Measurements from ENCODE around the gene DDIAS.

Gene DDIAS

DNA sequence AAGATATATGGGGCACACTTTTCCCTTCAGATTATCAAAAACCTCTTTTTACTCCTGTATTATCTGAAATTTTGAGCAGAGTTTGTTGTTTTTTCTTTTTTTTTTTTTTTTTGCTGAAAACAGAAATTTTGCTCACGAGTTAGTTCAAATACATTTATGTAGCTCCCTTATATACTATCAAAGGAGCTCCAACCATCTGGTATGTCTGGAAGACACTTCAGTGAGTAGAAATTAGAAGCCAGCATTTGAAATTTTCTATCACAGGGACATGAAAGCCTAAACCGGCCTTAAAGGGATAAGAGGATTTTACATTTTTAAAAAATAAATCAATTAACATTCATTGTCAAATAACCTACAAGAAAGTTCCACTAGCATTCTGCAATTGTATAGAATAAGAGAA, 73.3 kb downstream of the DDIAS start:
- no peak for DNase-seq

DNA sequence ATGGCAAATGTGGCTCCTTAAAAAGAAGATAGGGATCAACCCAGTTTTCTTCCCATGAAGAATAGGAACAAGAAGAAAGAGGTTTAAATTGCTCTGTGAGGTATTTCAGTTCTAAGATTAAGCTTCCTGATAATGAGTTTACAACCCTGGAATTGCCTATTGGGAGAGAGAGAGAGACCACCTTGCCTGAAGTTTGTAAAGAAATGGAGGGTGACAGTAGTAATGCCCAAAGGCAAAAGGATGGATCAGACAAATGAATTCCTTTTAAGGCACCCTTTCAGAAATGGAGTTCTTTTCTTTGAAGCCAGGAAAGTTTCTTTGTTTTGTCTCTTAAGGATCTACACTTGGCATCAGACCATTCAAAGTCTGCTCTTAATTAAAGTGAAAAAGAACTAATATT, 74.3 kb downstream of the DDIAS start:
- no peak for DNase-seq

DNA sequence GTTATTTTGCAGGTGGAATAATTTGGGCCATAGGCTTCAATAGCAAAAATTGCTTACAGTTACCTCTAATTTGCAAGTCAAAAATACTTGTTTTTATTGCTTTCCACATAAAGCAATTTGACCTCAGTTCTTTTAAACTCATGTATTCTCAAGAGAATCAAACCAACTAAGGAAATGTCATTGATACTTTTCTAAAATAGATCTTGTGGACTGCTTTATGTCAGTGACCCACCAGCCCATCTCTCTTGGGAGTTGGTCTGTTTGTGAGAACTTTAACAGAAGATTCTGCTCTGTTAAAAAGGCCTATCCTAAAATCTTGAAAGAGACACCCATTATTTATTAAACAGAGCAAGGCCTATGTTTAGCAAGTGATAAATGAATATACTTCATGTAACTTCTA, 75.2 kb downstream of the DDIAS start:
- DNase-seq: no peak

DNA sequence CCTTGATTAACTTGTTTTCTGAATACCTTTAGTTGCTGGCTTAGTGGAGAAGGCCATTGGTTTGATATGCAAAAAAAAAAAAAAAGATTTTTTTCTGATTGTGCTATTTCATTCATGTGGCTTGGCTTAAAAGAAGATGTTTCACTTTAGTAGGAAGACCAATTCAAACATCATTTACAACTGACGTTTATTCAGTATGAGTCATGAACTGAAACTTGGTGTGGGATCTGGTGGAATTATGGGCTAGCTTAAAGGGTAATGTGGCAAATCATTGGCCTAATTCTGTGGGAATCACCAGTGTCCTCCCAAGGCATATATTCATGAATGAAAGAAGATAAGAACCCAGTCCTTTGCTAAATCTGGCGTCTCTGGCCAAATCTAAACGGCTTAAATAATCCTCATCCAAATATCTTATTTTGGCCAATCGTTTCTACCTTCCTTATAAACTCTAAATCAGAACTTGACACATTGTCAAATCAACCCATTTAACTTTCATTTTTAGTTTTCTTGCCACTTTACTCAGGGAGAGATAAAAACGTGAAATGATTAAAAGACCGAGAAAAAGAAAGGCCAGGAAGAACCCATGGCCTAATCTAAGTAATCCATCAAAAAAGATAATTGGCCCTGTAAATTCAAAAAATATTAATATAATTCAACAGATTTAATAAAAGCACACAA, 77.0 kb downstream of the DDIAS start:
- DNase-seq: no peak

DNA sequence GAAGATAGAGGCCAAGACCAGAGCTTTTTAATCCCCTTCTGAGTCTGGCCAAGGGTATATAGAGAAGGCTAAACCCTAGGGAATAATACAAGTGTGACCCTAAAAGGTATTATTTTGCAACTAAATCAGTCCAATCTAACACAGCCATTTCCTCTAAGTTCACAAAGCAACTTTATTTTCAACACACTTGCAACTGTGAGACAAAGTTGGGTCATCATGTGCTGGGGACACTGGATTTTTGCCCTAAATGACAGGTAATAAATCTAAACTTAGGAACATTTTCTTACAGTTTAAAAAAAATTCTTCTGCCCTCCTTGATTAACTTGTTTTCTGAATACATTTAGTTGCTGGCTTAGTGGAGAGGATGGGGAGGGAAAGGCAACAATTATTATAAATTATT, 78.3 kb downstream of the DDIAS start:
- DNase-seq: no peak

DNA sequence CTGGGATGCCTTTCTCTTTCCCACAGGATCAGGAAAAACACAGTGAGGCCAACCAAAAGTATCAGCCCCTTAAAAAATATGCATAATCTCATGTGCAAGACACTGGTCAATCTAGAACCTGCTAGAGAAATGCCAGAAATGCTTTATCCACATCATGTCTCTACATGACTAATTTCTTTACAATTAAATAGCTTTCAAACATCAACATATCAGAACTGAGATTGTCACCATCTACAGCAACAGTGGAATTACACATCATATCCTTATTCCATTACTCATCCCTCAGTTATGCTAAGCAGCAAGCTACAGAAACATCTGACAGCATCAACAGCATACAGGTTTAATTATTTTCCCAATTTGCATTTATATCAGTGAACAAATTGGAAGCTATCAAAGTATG, 78.8 kb downstream of the DDIAS start:
- DNase-seq: no peak

DNA sequence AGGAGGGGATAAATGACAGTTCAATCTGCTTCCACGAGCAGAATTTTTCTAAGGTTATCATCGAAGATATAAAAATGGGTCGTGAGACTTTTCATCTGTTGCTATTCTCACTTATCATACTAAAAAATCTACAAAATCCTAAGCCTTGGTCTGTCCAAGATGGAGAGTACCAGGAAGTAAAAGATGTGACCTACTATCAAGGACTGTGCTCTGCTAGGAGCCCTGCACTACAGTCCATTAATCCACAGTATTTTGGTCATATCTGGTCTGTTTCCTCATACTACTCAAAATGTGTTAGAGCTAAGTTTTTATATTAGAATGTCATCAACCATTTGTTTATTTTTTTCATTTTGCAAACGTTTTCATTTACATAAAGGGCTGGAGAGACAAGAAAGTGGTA, 79.4 kb downstream of the DDIAS start:
- no peak for DNase-seq

DNA sequence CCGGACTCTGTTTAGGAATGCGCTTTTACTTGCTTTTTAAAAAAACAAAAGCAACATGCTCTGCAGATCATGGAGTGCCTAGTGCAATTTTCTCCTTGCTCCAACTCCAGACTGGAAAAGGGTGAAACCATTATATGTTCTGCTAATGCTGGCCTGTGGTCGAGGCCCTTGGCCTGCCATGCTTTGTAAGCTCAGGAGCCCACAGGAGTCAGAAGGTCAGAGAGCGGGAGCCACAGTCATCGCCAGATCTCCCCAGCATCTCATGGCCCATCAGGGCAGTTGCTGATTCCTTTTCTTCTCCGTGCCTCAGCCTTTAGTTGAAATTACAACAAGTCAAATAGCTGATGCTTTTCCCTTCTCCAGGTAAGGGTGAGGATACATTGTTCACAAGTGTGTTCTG, 80.3 kb downstream of the DDIAS start:
- DNase-seq: no peak

All from NCI-H187 treated with DMSO at 0.1 percent for 48 hours (cell line).